Thoracic aorta (tissue), 2 donors: ENCODE measurements around the gene ALDH1L2. TPM values are rescaled to one million over a fixed set of nuclear protein-coding genes. Genes with fewer than 3 reads are reported as not detected.

ENCODE experiments used
- ATAC-seq: fragments of 150-250 bp; one replicate; pipeline ENCODE4 v1.8.0; 2017; ENCODE audit warnings: low read depth; ENCODE audit not compliant: insufficient number of reproducible peaks, low FRiP score
- DNase-seq: peaks from one replicate; pipeline ENCODE4 v3.0.0-alpha.2; 2020; ENCODE audit warnings: low spot score
- H3K27ac ChIP-seq, 2 donors: fragments of 200-600 bp; sonication (generic); 1 replicate in 1 of 2; 2 replicates in 1 of 2; pipeline ENCODE4 v1.5.1; 2016; ENCODE audit warnings: mild to moderate bottlenecking in 2 of 2, moderate library complexity in 2 of 2
- H3K27me3 ChIP-seq: fragments of 200-600 bp; sonication (generic); replicated peaks from 2 replicates; pipeline ENCODE4 v1.6.0; 2016; ENCODE audit warnings: mild to moderate bottlenecking; ENCODE audit not compliant: insufficient read depth
- H3K36me3 ChIP-seq: fragments of 200-600 bp; sonication (generic); one replicate; pipeline ENCODE4 v1.5.1; 2016
- H3K4me1 ChIP-seq, 2 donors: fragments of 200-600 bp; sonication (generic); 1 replicate in 1 of 2; 2 replicates in 1 of 2; pipeline versions ENCODE4 v1.5.1 to v1.6.0; 2016; ENCODE audit warnings: low read depth in 2 of 2, mild to moderate bottlenecking in 1 of 2; ENCODE audit not compliant: control insufficient read depth in 1 of 2
- H3K4me3 ChIP-seq: fragments of 200-600 bp; sonication (generic); 2 replicates; pipeline ENCODE4 v1.5.1; 2016; ENCODE audit warnings: mild to moderate bottlenecking
- H3K9me3 ChIP-seq: fragments of 200-600 bp; sonication (generic); 2 replicates; pipeline ENCODE4 v1.5.1; 2016
- total RNA-seq, 2 donors: library from RNA; depleted of rRNA; stranded (reverse); fragments of >200 nt; gene quantifications; one replicate each; pipeline versions ENCODE4 v1.1.0 to v1.2.3, GENCODE V29; 2016
- TF ChIP-seq, protein P1 (sequence below): fragments of 200-600 bp; sonication (generic); IDR thresholded peaks from one replicate; pipeline ENCODE4 v1.5.1; 2019; ENCODE audit warnings: antibody characterized with exemption

ALDH1L2 gene
- total RNA-seq, 2 donors from 2014 or later, result 16.5 to 21.1 TPM

DNA sequence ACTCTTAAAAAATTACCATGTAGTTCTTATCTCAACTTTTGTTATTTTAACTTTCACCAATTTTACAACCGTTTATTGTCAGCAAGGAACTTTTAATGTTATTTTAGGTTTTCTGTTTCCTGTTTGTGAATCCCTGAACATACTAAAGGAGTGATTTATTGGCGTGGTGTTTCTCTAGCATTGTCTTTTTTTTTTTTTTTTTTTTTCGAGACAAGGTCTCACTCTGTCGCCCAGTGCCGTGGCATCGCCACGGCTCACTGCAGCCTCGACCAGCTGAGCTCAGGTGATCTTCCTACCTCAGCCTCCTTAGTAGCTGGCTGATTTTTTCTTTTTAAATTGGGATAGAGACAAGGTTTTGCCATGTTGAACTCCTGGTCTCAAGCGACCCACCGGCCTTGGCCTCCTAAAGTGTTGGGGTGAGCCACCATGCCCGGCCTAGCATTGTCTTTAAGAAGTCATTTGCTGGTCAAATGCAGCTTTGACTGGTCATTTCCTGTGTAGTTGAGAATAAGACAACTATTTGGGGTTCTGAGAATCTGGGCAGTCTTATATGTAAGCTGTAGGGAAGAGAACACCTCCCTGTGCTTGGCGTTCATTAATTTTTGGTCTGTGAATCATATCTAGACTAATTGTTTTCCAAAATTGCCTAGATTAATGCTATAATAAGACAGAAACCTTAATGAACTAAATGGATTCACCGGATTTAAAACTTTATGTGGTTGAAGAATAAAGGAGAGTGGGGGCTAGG lies 25.4 kb upstream of the ALDH1L2 start:
- peaks cover 22 to 32% of the 10 kb centered on the region in 2 donors for H3K4me1 ChIP-seq
- TF ChIP-seq, protein P1, sequence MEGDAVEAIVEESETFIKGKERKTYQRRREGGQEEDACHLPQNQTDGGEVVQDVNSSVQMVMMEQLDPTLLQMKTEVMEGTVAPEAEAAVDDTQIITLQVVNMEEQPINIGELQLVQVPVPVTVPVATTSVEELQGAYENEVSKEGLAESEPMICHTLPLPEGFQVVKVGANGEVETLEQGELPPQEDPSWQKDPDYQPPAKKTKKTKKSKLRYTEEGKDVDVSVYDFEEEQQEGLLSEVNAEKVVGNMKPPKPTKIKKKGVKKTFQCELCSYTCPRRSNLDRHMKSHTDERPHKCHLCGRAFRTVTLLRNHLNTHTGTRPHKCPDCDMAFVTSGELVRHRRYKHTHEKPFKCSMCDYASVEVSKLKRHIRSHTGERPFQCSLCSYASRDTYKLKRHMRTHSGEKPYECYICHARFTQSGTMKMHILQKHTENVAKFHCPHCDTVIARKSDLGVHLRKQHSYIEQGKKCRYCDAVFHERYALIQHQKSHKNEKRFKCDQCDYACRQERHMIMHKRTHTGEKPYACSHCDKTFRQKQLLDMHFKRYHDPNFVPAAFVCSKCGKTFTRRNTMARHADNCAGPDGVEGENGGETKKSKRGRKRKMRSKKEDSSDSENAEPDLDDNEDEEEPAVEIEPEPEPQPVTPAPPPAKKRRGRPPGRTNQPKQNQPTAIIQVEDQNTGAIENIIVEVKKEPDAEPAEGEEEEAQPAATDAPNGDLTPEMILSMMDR, result no peak

DNA sequence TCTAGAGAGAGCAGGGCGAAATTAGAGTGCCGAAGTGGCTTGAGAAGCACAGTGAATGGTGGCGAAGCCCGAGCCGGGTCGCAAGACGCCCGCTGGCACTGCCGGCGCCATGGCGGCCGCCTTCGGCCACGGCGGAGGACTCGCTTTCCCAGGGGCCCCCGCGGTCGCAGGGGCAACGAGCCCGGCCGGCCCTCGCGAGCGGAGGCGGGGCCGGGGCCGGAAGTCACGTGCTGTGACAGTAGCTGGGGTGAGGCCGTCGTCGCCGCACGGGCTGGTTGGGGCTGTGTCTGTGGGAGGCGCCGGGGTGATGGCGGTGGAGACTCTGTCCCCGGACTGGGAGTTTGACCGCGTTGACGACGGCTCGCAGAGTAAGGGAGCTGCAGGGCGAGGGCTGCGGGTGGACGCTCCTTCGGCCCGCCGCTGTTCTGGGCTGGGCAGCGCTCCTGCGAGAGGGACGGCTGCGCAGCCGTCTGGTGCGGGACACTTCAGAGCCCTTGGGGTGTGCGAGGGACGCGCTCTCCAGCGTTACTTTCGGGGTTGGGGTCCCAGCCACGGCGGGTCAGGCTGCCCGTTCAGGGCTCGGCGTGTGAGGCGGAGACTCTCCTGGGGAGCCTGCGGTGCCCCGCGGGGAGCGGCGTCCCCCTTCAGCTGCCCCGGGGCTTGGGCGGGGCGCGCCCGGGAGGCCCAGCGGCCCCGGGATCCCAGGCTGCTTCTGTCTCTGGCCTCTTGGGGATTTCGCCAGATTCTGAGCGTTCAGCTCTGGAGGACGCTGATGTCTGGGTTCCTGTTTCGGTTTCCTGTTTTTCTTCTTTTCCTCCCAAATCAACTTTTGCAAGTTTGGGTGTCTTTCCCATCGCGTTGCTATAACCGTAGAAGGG lies 23.5 kb upstream of the ALDH1L2 start, which contains the start of gene WASHC4:
Gene WASHC4 (plus strand): TSS at position 238 of the 878 bp plus-strand sequence. CDS start 70 bp downstream, at position 308.
- Histone ChIP-seq H3K27me3 (no peaks in the 10 kb centered on the region), H3K4me1 (peaks cover 22 to 32% of the 10 kb centered on the region in 2 donors)

More for the DNA sequence above, 25.4 kb upstream of the ALDH1L2 start:
- ATAC-seq (no peak), DNase-seq (no peak)
- H3K4me3 ChIP-seq, result peak overlapping the region; percentile 91
- no peak overlapping the region for H3K27ac ChIP-seq
- no peaks in the 10 kb centered on the region for H3K9me3 ChIP-seq
- peaks cover 4% of the 10 kb centered on the region for H3K36me3 ChIP-seq
- no peaks in the 10 kb centered on the region for H3K27me3 ChIP-seq

DNA sequence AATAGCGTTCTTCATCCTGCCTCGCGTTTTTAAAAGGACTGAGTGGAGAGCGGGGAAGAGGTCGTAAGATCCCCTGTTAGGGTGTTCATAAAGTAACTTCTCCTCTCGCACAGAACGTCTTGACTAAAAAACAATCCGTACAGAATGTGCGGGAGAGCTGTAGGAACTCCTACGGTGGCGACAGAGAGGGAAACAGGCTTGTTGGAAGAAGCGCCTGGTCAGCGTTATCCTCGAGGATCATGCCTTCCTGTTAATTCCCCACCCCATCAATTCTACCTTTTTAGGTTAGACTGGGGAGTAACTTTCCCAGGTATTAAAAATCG lies 22.9 kb upstream of the ALDH1L2 start:
- TF ChIP-seq, protein P1, result no peak
- Histone ChIP-seq H3K27me3 (no peaks in the 10 kb centered on the region), H3K9me3 (no peaks in the 10 kb centered on the region), H3K4me3 (peak overlapping the region; percentile 91), H3K27ac (peak overlapping the region; percentile 94), H3K4me1 (peaks cover 22 to 32% of the 10 kb centered on the region in 2 donors), H3K36me3 (peaks cover 2% of the 10 kb centered on the region)
- ATAC-seq, result peak; percentile 20
- no peak for DNase-seq

More for the DNA sequence above, 23.5 kb upstream of the ALDH1L2 start, which contains the start of gene WASHC4:
- TF ChIP-seq, protein P1, result no peak
- no peaks in the 10 kb centered on the region for H3K9me3 ChIP-seq
- peaks cover 4% of the 10 kb centered on the region for H3K36me3 ChIP-seq
- peak within 1 kb of the TSS; percentile 91 for H3K4me3 ChIP-seq
- ATAC-seq (peak; percentile 86), DNase-seq (peak; percentile 81)
- H3K27ac ChIP-seq, result peak within 1 kb of the TSS; percentile 94

DNA sequence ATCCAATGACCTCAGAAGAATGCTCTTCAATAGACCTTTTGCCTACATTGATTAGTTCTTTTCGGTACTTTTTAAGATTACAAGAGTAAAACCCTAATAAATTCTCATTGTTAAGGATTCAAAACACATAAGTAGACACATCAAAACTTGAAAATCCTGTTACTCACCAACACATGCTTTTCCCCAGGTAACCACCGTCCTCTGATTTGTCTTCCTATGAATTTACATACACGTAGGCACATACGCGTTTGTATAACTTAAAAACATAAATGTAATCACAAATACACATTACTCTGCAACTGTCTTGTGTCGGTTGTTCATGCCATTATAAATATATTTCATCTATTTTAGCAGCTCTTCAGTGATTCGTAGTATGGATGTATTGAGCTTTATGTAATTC lies 22.4 kb upstream of the ALDH1L2 start:
- H3K4me3 ChIP-seq, result peak overlapping the region; percentile 91
- peak overlapping the region in 1 of 2 donors; percentile 94 for H3K27ac ChIP-seq
- H3K4me1 ChIP-seq, result peaks cover 22 to 32% of the 10 kb centered on the region in 2 donors
- no peaks in the 10 kb centered on the region for H3K36me3 ChIP-seq
- no peak for ATAC-seq
- H3K27me3 ChIP-seq, result no peaks in the 10 kb centered on the region
- no peaks in the 10 kb centered on the region for H3K9me3 ChIP-seq
- TF ChIP-seq, protein P1, result no peak
- DNase-seq, result no peak

DNA sequence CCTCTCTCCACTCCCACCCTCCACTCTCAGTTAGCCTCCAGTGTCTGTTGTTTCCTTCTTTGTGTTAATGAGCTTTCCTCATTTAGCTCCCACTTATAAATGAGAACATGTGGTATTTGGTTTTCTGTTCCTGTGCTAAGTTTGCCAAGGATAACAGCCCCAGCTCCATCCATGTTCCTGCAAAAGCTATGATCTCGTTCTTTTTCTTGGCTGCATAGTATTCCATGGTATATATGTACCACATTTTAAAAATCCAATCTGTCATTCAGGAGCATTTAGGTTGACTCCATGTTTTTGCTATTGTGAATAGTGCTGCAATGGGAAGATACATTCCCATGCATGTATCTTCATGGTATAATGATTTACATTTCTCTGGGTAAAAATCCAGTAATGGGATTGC lies 20.5 kb upstream of the ALDH1L2 start:
- DNase-seq (no peak), ATAC-seq (no peak)
- no peaks in the 10 kb centered on the region for H3K27me3 ChIP-seq
- H3K9me3 ChIP-seq, result no peaks in the 10 kb centered on the region
- no peak overlapping the region for H3K4me3 ChIP-seq
- no peak overlapping the region for H3K27ac ChIP-seq
- peaks cover 8 to 26% of the 10 kb centered on the region in 2 donors for H3K4me1 ChIP-seq
- no peaks in the 10 kb centered on the region for H3K36me3 ChIP-seq
- TF ChIP-seq, protein P1, result no peak
